ENCODE results near the gene USH2A. TPM values are rescaled to one million over a fixed set of nuclear protein-coding genes. Genes with fewer than 3 reads are reported as not detected.

The USH2A gene
- total RNA-seq, 1 donor from 2014 or later = 0.02 TPM

DNA sequence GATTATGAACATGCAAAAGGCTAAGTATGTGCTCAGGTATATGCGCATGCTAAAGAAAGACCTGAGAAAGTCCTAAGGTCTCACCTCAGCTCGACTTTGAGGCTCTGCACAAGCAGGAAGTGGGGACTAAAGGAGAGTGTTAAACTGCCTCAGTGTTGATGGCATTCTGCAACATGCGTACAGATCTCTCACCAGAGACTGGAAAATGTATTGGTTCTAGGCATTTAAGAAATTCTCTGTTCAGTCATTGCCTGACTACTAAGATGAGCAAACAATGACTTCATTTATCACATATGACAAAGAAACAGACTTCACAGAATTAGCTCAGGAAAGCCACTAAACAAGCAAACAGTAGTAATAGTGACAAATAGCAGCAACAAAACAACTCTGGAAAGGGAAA is 90.8 kb downstream of the USH2A start:
- H3K4me1 Mint-ChIP-seq (ENCODE audit: low read depth, unreplicated experiment) = peaks cover 7% of the 10 kb centered on the region
- peaks cover 3% of the 10 kb centered on the region for H3K9me3 Mint-ChIP-seq (ENCODE audit: unreplicated experiment)
- H3K4me1 ChIP-seq (ENCODE audit: insufficient read depth, low read length) = no peaks in the 10 kb centered on the region
- DNase-seq (ENCODE audit: low read depth) (no peak), FAIRE-seq (no peak)
- H3K36me3 Mint-ChIP-seq (ENCODE audit: low read depth, unreplicated experiment) = no peaks in the 10 kb centered on the region
- no peak overlapping the region for H3K9ac ChIP-seq (ENCODE audit: low read length)
- no peak overlapping the region for H3K4me2 ChIP-seq (ENCODE audit: low read length)
- no peaks in the 10 kb centered on the region for H3K36me3 ChIP-seq (ENCODE audit: insufficient read depth, low read length)
- H3K27me3 ChIP-seq (ENCODE audit: insufficient read depth, low read length) = no peaks in the 10 kb centered on the region
- no peaks in the 10 kb centered on the region for H4K20me1 ChIP-seq (ENCODE audit: insufficient read depth, low read length)
- H3K27ac ChIP-seq (ENCODE audit: low read depth, low read length) = no peak overlapping the region
- no peak overlapping the region for H3K27ac Mint-ChIP-seq (ENCODE audit: unreplicated experiment)
- no peak overlapping the region for H3K4me3 ChIP-seq (ENCODE audit: insufficient read depth, low read depth, low read length)
- no peaks in the 10 kb centered on the region for H3K9me3 ChIP-seq (ENCODE audit: insufficient read depth, low read depth, low read length)
- H3K27me3 Mint-ChIP-seq (ENCODE audit: low read depth, unreplicated experiment) = no peaks in the 10 kb centered on the region
- H3K79me2 ChIP-seq (ENCODE audit: insufficient read depth, low read length) = no peaks in the 10 kb centered on the region
- no peak overlapping the region for H3K4me3 Mint-ChIP-seq (ENCODE audit: unreplicated experiment)
- H2AFZ ChIP-seq (ENCODE audit: low read depth, low read length) = no peak overlapping the region
- TF ChIP-seq, protein P1, sequence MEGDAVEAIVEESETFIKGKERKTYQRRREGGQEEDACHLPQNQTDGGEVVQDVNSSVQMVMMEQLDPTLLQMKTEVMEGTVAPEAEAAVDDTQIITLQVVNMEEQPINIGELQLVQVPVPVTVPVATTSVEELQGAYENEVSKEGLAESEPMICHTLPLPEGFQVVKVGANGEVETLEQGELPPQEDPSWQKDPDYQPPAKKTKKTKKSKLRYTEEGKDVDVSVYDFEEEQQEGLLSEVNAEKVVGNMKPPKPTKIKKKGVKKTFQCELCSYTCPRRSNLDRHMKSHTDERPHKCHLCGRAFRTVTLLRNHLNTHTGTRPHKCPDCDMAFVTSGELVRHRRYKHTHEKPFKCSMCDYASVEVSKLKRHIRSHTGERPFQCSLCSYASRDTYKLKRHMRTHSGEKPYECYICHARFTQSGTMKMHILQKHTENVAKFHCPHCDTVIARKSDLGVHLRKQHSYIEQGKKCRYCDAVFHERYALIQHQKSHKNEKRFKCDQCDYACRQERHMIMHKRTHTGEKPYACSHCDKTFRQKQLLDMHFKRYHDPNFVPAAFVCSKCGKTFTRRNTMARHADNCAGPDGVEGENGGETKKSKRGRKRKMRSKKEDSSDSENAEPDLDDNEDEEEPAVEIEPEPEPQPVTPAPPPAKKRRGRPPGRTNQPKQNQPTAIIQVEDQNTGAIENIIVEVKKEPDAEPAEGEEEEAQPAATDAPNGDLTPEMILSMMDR (IDR thresholded peaks at IDR 0.05; ENCODE audit: insufficient read depth, low read depth, low read length) = no peak
- TF ChIP-seq EZH2 (IDR thresholded peaks at IDR 0.05; ENCODE audit: insufficient read depth, low read length) = no peak

DNA sequence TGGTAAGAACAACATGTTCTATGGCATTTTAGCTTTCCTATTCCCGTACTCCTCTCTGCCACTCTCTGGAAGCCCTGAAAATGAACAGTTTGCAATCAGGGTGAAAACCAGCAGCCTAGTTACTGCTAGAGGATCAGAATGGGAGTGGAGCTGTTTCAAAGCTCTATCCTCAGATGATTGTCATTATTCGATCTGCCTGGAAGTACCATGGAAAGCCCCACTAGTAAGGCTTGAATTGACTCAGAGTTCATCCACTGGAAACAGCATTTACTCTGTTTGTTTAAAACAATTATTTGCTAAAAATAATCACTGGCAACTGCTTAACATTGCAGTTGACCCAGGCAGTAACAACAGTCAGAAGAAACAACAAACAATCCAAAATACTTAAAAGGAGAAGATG is 91.2 kb downstream of the USH2A start:
- Mint-ChIP-seq H3K36me3 (ENCODE audit: low read depth, unreplicated experiment) (no peaks in the 10 kb centered on the region), H3K4me3 (ENCODE audit: unreplicated experiment) (no peak overlapping the region), H3K4me1 (ENCODE audit: low read depth, unreplicated experiment) (peaks cover 7% of the 10 kb centered on the region), H3K27me3 (ENCODE audit: low read depth, unreplicated experiment) (no peaks in the 10 kb centered on the region), H3K27ac (ENCODE audit: unreplicated experiment) (no peak overlapping the region), H3K9me3 (ENCODE audit: unreplicated experiment) (peaks cover 3% of the 10 kb centered on the region)
- Histone ChIP-seq H3K9me3 (ENCODE audit: insufficient read depth, low read depth, low read length) (no peaks in the 10 kb centered on the region), H2AFZ (ENCODE audit: low read depth, low read length) (no peak overlapping the region), H3K27ac (ENCODE audit: low read depth, low read length) (no peak overlapping the region), H3K27me3 (ENCODE audit: insufficient read depth, low read length) (no peaks in the 10 kb centered on the region), H3K4me3 (ENCODE audit: insufficient read depth, low read depth, low read length) (no peak overlapping the region), H3K9ac (ENCODE audit: low read length) (no peak overlapping the region), H3K79me2 (ENCODE audit: insufficient read depth, low read length) (no peaks in the 10 kb centered on the region), H3K4me1 (ENCODE audit: insufficient read depth, low read length) (no peaks in the 10 kb centered on the region), H3K4me2 (ENCODE audit: low read length) (no peak overlapping the region), H4K20me1 (ENCODE audit: insufficient read depth, low read length) (no peaks in the 10 kb centered on the region), H3K36me3 (ENCODE audit: insufficient read depth, low read length) (no peaks in the 10 kb centered on the region)
- FAIRE-seq (no peak), DNase-seq (ENCODE audit: low read depth) (no peak)
- TF ChIP-seq, protein P1 (IDR thresholded peaks at IDR 0.05; ENCODE audit: insufficient read depth, low read depth, low read length) = no peak
- TF ChIP-seq EZH2 (IDR thresholded peaks at IDR 0.05; ENCODE audit: insufficient read depth, low read length) = no peak

DNA sequence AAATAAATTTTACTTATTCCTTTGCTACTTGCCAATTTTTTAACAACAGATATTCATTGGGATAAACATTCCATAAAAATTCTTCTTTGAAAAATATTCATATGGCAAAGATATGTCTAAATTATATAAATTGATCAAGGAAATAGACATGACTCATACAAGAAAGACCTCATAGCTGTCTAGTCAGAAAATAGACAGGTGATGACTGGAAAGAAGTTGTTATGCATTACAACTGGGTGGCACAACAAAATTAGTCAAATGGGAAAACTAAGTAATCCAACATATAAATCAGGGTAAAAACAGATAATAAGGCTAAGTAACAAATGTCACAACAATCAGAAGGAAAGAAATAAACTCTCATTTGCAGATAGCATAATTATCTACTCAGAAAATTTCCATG is 92.0 kb downstream of the USH2A start:
- Histone ChIP-seq H3K4me2 (ENCODE audit: low read length) (no peak overlapping the region), H3K36me3 (ENCODE audit: insufficient read depth, low read length) (no peaks in the 10 kb centered on the region), H3K27ac (ENCODE audit: low read depth, low read length) (no peak overlapping the region), H3K9ac (ENCODE audit: low read length) (no peak overlapping the region), H3K27me3 (ENCODE audit: insufficient read depth, low read length) (no peaks in the 10 kb centered on the region), H3K4me1 (ENCODE audit: insufficient read depth, low read length) (no peaks in the 10 kb centered on the region), H2AFZ (ENCODE audit: low read depth, low read length) (no peak overlapping the region), H3K4me3 (ENCODE audit: insufficient read depth, low read depth, low read length) (no peak overlapping the region), H3K9me3 (ENCODE audit: insufficient read depth, low read depth, low read length) (no peaks in the 10 kb centered on the region), H3K79me2 (ENCODE audit: insufficient read depth, low read length) (no peaks in the 10 kb centered on the region), H4K20me1 (ENCODE audit: insufficient read depth, low read length) (no peaks in the 10 kb centered on the region)
- peaks cover 3% of the 10 kb centered on the region for H3K9me3 Mint-ChIP-seq (ENCODE audit: unreplicated experiment)
- no peak overlapping the region for H3K4me3 Mint-ChIP-seq (ENCODE audit: unreplicated experiment)
- no peak overlapping the region for H3K27ac Mint-ChIP-seq (ENCODE audit: unreplicated experiment)
- H3K27me3 Mint-ChIP-seq (ENCODE audit: low read depth, unreplicated experiment) = no peaks in the 10 kb centered on the region
- no peaks in the 10 kb centered on the region for H3K36me3 Mint-ChIP-seq (ENCODE audit: low read depth, unreplicated experiment)
- peaks cover 7% of the 10 kb centered on the region for H3K4me1 Mint-ChIP-seq (ENCODE audit: low read depth, unreplicated experiment)
- no peak for FAIRE-seq
- no peak for DNase-seq (ENCODE audit: low read depth)
- TF ChIP-seq EZH2 (IDR thresholded peaks at IDR 0.05; ENCODE audit: insufficient read depth, low read length) = no peak
- TF ChIP-seq, protein P1 (IDR thresholded peaks at IDR 0.05; ENCODE audit: insufficient read depth, low read depth, low read length) = no peak
